H1 (cell line): Measurements from ENCODE around the gene RGS6.

Experiments
- CTCF ChIP-seq, 3 experiments: IDR thresholded peaks; 1 replicate in 2 of 3; 2 replicates in 1 of 3; pipeline versions ENCODE4 v1.5.1 to v1.6.1; 2011; ENCODE audit warnings: low read length in 3 of 3, mild to moderate bottlenecking in 3 of 3, inconsistent platforms in 2 of 3, low read depth in 1 of 3, moderate library complexity in 1 of 3; ENCODE audit not compliant: insufficient read depth in 1 of 3; ENCODE audit errors: control extremely low read depth in 1 of 3
- HDAC2 ChIP-seq, 2 experiments: fragments of 300-600 bp in 1 of 2; sonication (generic) in 1 of 2; IDR thresholded peaks; 2 replicates each; pipeline ENCODE4 v1.6.1; 2011 to 2012; ENCODE audit warnings: low read depth in 2 of 2, low read length in 2 of 2, mild to moderate bottlenecking in 2 of 2, moderate library complexity in 2 of 2, borderline replicate concordance in 1 of 2, inconsistent platforms in 1 of 2
- POLR2A ChIP-seq, 2 experiments: IDR thresholded peaks; 1 replicate in 1 of 2; 2 replicates in 1 of 2; pipeline ENCODE4 v1.6.1; 2011; ENCODE audit warnings: low read depth in 2 of 2, low read length in 2 of 2, mild to moderate bottlenecking in 2 of 2; ENCODE audit errors: control extremely low read depth in 1 of 2
- SP1 ChIP-seq: IDR thresholded peaks from 2 replicates; pipeline ENCODE4 v1.6.1; 2011; ENCODE audit warnings: low read depth, low read length
- SUZ12 ChIP-seq: fragments of 200-600 bp; sonication (generic); IDR thresholded peaks from 2 replicates; pipeline ENCODE4 v1.6.1; 2012; ENCODE audit warnings: mild to moderate bottlenecking, inconsistent platforms, low read length, moderate library complexity, mixed read lengths

GRCh38 chr14:71942904-71943694 is 10.9 kb downstream of the RGS6 start:
- TF ChIP-seq CTCF (IDR thresholded peaks at IDR 0.05; ENCODE audit: control extremely low read depth in 1 of 3, insufficient read depth in 1 of 3, low read depth in 1 of 3, low read length in 3 of 3) (no peak), SP1 (no peak), POLR2A (IDR thresholded peaks at IDR 0.05; ENCODE audit: control extremely low read depth in 1 of 2, low read depth in 2 of 2, low read length in 2 of 2) (no peak), HDAC2 (IDR thresholded peaks at IDR 0.05; ENCODE audit: borderline replicate concordance in 1 of 2, low read depth in 2 of 2, low read length in 2 of 2) (no peak), SUZ12 (no peak)
